Activated CD8-positive, alpha-beta memory T cell treated with anti-CD3 and anti-CD28 coated beads for 48 hours (primary cell): ENCODE measurements around the gene MICU1.
"Not testable (repeated sequence)": the region's sequence is repeated elsewhere in the genome, so short reads cannot be mapped to it uniquely, and the experiment has no call there.

Experiments used
- DNase-seq, 3 experiments: peaks; one replicate each; pipeline ENCODE4 v3.0.0-alpha.2; 2020; ENCODE audit warnings: low read depth in 2 of 3, low spot score in 2 of 3

MICU1 gene

DNA sequence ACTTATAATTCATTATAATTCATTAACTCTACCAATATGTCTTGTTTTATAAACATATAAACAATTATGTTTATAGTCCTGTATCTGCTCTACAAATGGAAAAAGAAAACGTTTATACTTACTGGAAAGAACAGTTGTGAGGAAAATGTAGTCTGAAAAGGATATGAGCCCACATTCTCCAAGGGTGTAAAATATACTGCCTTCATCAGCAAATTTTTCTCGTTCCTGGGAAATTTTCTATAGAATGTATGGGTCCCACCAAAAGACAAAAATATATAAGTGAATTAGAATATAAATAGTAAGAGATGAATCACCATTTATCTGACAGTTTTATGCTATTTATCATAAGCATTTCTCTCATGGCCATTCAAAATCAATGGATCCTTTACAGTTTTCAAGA is 117.8 kb downstream of the MICU1 start:
- DNase-seq: no peak

DNA sequence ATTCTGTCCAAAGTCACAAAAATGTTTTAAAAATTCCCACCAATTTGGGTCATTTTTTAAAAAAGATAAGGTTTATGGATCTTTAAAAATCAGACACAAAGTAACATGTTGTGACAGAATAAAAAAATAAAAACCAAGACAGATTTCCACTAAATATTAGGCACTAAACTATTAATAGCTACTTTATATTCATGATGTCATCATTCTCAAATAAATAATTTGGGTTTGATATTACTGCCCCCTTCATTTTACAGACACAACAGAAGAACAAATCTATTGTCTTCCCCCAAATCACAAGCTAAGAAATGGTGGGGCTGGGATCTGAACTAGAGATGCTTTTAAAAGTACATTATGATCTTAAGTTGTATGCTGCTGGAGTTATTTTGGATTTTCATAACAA is 119.4 kb downstream of the MICU1 start:
- no peak for DNase-seq

DNA sequence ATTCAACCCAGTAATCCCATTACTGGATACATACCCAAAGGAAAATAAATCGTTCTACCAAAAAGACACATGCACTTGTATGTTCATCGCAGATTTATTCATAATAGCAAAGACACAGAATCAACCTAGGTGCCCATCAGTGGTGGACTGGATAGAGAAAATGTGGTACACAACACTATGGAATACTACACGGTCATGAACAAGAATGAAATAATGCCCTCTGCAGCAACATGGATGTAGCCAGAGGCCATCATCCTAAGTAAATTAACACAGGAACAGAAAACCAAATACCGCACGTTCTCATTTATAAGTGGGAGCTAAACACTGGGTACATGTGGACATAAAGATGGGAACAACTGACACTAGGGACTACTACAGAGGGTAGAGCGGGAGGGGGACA is 120.4 kb downstream of the MICU1 start:
- no peak for DNase-seq

GRCh38 chr10:72503694-72504438 is 122.0 kb downstream of the MICU1 start:
- DNase-seq: no peak

- DNase-seq: no peak
Observed at GRCh38 chr10:72503241-72503640, 122.6 kb downstream of the MICU1 start.

DNA sequence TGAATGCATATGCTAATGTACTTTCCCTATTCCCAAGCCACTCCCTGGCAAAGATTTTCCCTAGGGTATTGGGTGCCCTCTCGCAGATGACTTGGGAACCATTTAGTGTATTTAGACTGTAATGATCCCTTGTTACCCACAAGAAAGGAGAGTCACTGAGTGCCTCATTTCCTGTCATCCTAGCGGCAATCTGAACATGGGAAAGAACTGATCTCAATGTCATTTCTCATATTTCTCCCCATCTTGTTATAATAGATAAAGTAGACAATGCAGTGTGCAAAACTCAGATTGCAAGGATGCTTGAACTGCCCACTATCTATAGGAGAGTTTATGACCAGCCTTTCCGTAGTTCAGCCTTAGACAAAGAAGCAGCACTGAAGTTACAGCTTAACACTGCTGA is 123.3 kb downstream of the MICU1 start:
- DNase-seq: no peak

DNA sequence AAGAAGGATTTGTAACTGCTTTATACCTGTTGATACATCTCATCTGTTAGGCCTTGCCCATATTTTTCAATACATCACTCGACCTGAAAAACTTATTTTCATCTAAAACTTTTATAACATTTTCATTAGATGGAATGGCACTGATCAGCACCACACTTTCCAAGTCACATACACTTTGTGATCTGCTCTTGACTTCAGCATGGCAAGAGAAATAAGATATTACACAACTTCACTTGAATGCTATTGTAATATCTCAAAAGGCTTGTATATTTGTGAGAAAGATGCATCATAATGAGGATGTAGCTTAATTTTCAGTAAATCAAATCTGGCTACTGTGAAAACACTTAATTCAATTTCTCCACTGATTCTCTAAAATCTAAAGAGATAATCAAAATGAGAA is 126.2 kb downstream of the MICU1 start:
- DNase-seq: no peak

- DNase-seq: no peak
Observed at GRCh38 chr10:72490951-72491350, 134.9 kb downstream of the MICU1 start.

DNA sequence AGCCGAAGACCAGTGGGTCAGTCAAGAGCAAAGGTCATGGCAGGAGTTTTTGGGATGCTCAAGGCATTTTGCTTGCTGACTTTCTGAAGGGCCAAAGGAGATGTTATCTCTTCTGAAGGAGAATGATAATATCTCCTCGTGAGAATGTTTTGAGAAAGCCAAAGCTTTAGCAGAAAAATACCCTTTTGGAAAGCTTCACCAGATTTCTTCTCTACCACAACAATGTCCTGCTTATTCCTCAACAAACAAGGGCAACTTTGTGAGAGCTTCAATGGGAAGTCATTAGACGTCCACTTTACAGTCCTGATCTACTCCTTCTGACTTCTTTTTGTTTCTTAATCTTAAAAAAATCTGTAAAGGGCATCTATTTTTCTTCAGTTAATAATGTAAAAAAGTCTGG is 138.4 kb downstream of the MICU1 start:
- DNase-seq: no peak

DNA sequence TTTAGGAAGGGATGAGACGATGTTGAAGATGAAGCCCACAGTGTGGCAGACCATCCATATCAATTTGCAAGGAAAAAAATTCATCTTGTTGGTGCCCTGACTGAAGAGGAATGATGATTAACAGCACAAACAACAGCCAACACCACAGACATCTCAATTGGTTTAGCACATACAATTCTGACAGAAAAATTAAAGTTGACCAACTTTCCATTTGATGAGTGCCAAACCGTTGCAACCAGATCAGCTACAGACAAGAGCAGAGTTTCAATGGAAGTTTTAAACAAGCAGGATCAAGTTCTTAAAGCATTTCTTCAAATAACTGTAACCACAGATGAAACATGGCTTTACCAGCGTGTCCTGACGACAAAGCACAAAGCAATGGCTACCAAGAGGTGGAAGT is 138.8 kb downstream of the MICU1 start:
- no peak for DNase-seq

DNA sequence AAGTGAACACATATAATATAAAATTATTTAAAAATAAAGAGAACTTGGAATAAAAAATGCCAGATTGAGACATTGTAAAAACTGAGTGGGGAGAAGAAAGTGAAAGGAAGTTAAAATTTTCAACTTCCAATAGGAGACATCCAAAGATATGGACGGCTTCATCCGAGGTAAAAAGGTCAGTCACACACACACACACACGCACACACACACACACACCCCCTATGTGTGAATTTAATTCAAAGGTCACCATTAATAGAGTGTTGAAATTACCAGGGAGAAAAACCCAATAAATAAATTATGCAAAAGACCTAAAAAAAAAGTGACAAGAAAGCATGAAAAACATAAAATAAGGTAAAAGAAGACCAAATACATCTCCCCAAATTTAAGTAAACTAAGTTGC is 140.2 kb downstream of the MICU1 start:
- DNase-seq: no peak

GRCh38 chr10:72484521-72484920 is 141.4 kb downstream of the MICU1 start:
- no peak for DNase-seq

DNA sequence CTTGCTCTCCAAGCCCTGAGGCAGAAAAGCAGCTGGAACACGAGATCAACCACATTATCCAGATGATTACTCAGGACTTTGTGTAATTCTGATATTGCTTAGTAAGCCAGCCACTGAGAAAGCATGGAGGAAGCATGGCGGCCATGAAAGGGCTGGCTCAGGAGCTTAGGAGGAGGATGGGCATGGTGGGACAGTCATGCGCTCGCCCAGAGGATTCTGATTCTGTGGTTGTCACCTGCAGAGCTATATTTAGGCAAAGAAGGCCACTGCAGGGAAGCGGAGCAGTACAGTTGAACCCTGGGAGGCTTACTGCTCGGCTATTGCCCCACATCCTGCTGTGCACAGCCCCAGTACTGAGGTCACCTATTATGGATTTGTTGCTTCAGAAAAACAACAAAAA is 142.4 kb downstream of the MICU1 start:
- DNase-seq: no peak

- no peak for DNase-seq
Observed at GRCh38 chr10:72480861-72481260, 145.0 kb downstream of the MICU1 start.

GRCh38 chr10:72477463-72477862 is 148.4 kb downstream of the MICU1 start:
- DNase-seq: no peak

DNA sequence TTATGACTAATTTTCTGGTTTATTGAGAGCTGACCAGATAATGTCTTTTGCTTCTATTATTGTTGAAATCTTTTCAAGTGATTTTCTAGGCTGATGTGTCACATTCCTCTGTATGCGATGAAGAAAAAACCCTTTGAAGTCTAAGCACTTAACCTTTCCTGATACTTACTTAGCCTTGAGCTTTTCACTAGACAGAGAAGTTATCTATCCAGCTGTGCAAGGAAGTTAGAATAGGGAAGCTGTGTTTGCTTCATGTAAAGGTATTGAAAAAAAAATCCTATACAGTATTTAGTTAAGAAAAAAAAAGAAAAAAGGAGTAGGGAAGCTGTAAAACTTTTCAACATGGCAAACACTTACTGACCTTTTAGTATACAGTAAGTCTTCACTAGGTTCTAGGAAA is 153.6 kb downstream of the MICU1 start:
- no peak for DNase-seq

- DNase-seq: no peak
Observed at GRCh38 chr10:72470666-72471065, 155.2 kb downstream of the MICU1 start.

- DNase-seq: not testable (repeated sequence)
Observed at GRCh38 chr10:72467064-72467463, 158.8 kb downstream of the MICU1 start.

DNA sequence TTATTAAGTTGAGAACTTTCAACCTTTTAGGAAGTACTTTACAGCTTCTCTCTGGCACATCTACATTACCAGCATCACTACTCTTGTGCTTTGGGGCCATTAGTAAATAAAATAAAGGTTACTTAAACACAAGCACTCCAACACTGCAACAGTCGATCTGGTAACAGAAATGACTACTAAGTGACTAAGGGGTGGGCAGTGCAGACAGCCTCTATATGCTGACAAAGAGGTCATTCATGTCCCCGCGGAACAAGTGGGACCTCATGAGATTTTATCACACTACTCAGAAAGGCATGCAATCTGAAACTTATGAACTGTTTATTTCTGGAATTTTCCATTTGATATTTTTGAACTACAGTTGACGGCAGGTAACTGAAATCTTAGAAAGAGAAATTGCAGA is 159.9 kb downstream of the MICU1 start:
- no peak for DNase-seq

DNA sequence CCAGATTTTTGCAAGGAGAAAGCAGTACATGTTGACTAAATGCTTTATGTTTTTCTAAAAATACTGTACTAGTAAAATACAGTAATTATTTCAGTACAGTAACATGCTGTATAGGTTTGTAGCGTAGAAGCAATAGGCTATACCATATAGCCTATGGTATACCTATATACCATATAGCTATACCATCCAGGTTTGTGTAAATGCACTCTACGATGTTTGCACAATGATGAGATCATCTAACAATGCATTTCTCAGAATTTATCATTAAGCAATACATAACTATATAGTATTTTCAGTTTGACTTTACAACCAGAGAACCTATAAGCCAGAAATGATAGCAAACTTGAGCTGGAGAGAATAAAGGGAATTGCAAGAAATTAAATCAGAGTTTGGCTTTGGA is 161.4 kb downstream of the MICU1 start:
- no peak for DNase-seq

DNA sequence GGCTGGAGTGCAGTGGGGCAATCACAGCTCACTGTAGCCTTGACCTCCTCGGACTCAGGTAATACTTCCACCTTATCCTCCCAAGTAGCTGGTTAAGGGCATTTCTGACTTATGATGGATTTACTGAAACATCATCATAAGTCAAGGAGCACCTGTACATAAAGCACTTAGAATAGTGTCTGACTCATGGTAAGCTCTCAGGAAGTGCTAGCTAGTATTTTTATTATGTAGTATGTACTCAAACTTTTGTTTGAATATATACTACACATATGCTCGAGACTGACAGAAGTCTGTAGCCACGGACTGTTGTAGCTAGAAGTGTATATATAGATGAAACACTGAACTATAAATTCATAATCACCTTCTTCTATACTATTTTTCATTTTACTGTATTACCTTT is 163.6 kb downstream of the MICU1 start:
- no peak for DNase-seq

GRCh38 chr10:72461085-72461484 is 164.8 kb downstream of the MICU1 start:
- no peak for DNase-seq

GRCh38 chr10:72460284-72460876 is 165.5 kb downstream of the MICU1 start:
- DNase-seq: no peak
